ENCODE results near the gene AGTRAP.

Gene AGTRAP

GRCh38 chr1:11740258-11741192, 4.6 kb downstream of the AGTRAP start:
- DNase-seq (ENCODE audit: low read depth, low spot score), result no peak
- H3K4me3 ChIP-seq (ENCODE audit: low read depth, low read length), result no peak overlapping the region

DNA sequence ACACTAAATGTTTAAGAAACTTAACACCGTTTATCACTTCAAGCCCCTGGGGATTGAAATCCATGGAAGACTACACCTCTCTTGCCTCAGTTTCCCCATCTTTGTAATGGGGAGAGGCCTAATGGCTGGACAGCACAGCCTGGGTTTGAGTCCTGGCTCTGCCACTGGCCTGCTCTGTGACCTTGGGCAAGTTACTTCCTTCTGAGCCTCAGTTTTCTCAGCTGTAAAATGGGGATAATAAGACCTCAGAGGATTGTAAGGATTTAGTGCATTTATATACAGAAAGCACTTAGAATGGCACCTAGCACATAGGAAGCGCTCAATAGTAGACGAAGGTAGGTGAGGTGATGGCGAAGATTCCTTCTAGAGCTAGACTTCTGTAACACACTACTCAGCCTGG, 5.5 kb downstream of the AGTRAP start:
- TF ChIP-seq CTCF (IDR thresholded peaks at IDR 0.05; ENCODE audit: low read depth, low read length), result no peak
- H3K4me3 ChIP-seq (ENCODE audit: low read depth, low read length), result no peak overlapping the region
- DNase-seq (ENCODE audit: low read depth, low spot score), result no peak
- in situ Hi-C loops (cut with HindIII; ENCODE audit: low sequenced_read_pairs), result no loop called here

More at GRCh38 chr1:11740258-11741192, 4.6 kb downstream of the AGTRAP start:
- no peak for TF ChIP-seq CTCF (IDR thresholded peaks at IDR 0.05; ENCODE audit: low read depth, low read length)
- in situ Hi-C loops (cut with HindIII; ENCODE audit: low sequenced_read_pairs), result no loop called here

DNA sequence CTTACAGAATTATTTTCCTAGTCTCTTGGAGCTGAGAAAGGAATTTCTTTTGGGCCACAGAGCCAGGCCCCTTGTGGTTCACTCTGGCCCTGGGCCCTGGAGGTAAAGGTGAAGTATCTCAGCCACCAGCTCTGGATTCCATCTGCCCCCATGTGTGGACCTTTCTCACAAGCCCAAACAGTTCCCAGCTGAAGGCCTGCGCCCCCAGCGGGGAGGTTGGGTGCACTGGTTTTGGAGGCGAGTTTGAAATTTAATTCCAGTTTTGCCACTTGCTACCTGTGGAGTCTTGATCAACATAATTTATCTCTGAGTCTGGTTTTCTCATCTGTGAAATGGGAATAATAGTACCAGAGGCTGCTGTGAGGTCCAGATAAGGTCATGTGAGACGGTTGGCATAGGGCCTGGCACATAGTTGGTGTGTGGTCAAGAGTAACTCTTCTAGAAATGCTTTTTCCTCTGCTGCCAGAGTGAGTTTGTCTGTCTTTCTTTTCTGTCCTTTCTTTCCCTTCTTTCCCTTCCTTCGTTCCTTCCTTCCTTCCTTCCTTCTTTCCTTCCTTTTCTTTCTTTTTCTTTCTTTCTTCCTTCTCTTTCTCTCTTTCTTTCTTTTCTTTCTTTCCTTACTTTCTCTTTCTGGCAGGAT, 6.1 kb downstream of the AGTRAP start:
- in situ Hi-C loops (cut with HindIII; ENCODE audit: low sequenced_read_pairs), result no loop called here
- no peak overlapping the region for H3K4me3 ChIP-seq (ENCODE audit: low read depth, low read length)
- TF ChIP-seq CTCF (IDR thresholded peaks at IDR 0.05; ENCODE audit: low read depth, low read length), result no peak
- DNase-seq (ENCODE audit: low read depth, low spot score), result no peak

DNA sequence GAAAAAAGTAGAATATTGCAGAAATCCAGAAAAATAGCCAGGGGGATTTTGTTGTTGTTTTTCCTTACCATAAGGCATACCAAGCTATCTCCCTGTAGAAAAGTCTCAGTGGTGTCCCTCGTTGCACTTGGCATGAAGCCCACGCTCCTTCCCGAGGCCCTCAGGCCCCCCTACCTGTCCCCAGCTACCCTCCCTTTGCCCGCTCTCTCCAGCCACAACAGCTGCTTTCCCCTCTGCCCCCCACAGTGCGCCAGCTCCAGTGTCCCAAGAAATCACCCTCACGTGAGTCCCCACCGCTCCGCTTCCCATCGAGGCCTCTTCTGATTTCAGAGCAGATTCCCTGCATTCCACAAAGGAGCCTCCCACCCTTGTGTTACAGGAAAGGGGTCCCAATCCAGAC, 8.4 kb downstream of the AGTRAP start:
- in situ Hi-C loops (cut with HindIII; ENCODE audit: low sequenced_read_pairs), result no loop called here
- no peak for TF ChIP-seq CTCF (IDR thresholded peaks at IDR 0.05; ENCODE audit: low read depth, low read length)
- no peak overlapping the region for H3K4me3 ChIP-seq (ENCODE audit: low read depth, low read length)
- no peak for DNase-seq (ENCODE audit: low read depth, low spot score)

GRCh38 chr1:11746092-11746491, 10.2 kb downstream of the AGTRAP start:
- TF ChIP-seq CTCF (IDR thresholded peaks at IDR 0.05; ENCODE audit: low read depth, low read length), result no peak
- DNase-seq (ENCODE audit: low read depth, low spot score), result no peak
- in situ Hi-C loops (cut with HindIII; ENCODE audit: low sequenced_read_pairs), result no loop called here
- H3K4me3 ChIP-seq (ENCODE audit: low read depth, low read length), result no peak overlapping the region

- in situ Hi-C loops (cut with HindIII; ENCODE audit: low sequenced_read_pairs), result no loop called here
- no peak for DNase-seq (ENCODE audit: low read depth, low spot score)
- H3K4me3 ChIP-seq (ENCODE audit: low read depth, low read length), result no peak overlapping the region
- no peak for TF ChIP-seq CTCF (IDR thresholded peaks at IDR 0.05; ENCODE audit: low read depth, low read length)
Measured at GRCh38 chr1:11746795-11747487, 11.0 kb downstream of the AGTRAP start.

Data from astrocyte of the spinal cord (primary cell).